GM12874 (cell line): ENCODE results near the gene NELL1.

Experiments
- CTCF ChIP-seq: IDR thresholded peaks from 2 replicates; pipeline ENCODE4 v1.5.1; 2011; ENCODE audit warnings: low read depth, mild to moderate bottlenecking, control low read depth, low read length, moderate library complexity; ENCODE audit not compliant: insufficient read depth

Gene NELL1

GRCh38 chr11:20840341-20840740, 171.0 kb downstream of the NELL1 start:
- no peak for TF ChIP-seq CTCF

DNA sequence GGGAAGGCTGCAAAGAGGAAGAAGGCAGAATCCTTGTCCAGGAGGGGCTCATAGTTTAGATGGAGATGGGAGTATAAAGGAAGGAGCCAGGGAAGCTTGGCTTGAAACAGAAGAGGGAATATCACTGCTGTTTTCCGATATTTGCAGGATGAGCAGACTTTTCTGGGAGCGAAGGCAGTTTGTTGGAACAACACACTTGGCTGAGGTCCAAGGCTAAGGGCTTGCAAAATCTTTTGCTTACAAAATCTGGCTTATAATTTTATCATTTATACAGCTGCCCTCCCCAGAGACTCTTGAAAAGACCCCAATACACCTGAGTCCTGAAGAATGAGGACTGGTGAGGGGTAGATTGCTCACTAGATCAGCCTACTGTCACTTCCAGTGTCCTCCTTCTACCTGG, 174.8 kb downstream of the NELL1 start:
- TF ChIP-seq CTCF: no peak

GRCh38 chr11:20844630-20845029, 175.2 kb downstream of the NELL1 start:
- TF ChIP-seq CTCF: no peak

- no peak for TF ChIP-seq CTCF
Observed at GRCh38 chr11:20854215-20854955, 185.0 kb downstream of the NELL1 start.

DNA sequence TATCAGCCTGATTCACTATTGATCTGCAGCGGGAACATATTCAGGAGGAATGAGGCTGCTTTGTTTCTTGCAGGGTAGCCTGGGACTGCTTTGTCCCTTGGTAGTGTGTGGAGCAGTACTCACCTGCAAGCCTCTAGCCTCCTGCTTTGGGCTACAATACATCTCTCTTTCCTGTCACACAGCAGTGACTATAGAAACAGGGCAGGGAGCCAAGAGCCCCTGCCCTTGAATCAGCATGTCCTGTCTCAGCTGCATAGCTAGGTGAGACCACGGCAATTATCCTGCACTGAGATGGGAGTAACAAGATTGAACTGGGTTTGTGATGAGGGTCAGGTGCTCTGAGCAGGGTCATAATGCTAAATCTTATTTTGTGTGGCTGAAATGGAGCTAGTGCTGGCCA, 191.9 kb downstream of the NELL1 start:
- no peak for TF ChIP-seq CTCF

- TF ChIP-seq CTCF: no peak
Observed at GRCh38 chr11:20864628-20865027, 195.2 kb downstream of the NELL1 start.

DNA sequence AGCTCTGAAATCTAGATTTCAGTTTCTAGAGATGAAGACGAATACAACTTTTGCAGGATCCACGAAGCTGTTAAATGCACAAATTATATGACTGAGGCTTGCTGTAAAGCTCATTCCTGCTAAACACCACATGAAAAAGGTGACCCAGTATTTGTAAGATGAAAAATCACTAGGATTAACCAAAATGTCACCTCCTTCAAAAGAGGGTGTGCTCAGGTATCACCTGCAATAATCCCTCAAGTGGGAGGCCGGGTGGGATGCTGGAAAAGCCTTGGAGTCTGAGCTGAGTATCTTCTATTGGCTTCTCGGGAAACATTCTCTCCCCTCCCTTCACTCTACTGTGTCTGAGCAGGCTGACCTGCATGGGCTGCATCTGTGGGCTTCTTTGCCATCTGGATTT, 195.8 kb downstream of the NELL1 start:
- TF ChIP-seq CTCF: no peak
